ENCODE measurements around the gene CDC25A. TPM values are rescaled to one million over a fixed set of nuclear protein-coding genes. Genes with fewer than 3 reads are reported as not detected.

The CDC25A gene
- total and polyA plus RNA-seq, 2 of the 8 experiments (the other 6 are each of a cell fraction or from before 2014, with no cell fraction given), result 20.7 to 62.1 TPM

DNA sequence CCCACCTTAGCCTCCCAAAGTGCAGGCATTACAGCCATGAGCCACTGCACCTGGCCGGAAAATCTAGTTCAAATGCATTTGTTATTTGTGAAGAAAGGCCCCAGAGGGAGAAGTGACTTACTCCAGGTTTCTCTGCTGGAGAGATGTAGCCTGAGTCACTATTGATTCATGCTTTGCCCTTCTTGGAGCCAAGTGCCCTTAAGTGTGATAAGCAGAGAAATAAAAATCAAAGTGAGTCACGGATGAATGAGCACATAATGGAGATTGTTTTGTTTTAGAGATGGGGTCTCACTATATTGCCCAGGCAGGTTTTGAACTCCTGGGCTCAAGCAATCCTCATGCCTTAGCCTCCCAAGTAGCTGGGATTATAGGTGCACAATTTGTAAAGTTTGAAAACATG lies 33.1 kb downstream of the CDC25A start:
- Histone ChIP-seq H3K9me3 (ENCODE audit: insufficient read depth in 2 of 2, low read depth in 1 of 2, low read length in 1 of 2) (no peaks in the 10 kb centered on the region), H2BK12ac (ENCODE audit: low read depth, low read length) (no peak overlapping the region), H2AK5ac (ENCODE audit: low read depth, low read length) (no peak overlapping the region), H3K4me3 (ENCODE audit: extremely low read depth in 1 of 4, insufficient read depth in 2 of 4, low read depth in 3 of 4, low read length in 4 of 4) (no peak overlapping the region), H3K56ac (replicated peaks; ENCODE audit: insufficient read length, low read depth, low read length) (no peak overlapping the region), H3K14ac (ENCODE audit: insufficient read length) (no peak overlapping the region), H3K9ac (replicated peaks in 1 of 4; ENCODE audit: extremely low read depth in 1 of 4, low read depth in 3 of 4, low read length in 3 of 4) (no peak overlapping the region), H3K79me1 (ENCODE audit: low read depth, low read length) (no peaks in the 10 kb centered on the region), H2BK5ac (ENCODE audit: low read depth, low read length) (no peak overlapping the region), H2AFZ (ENCODE audit: low read length) (no peak overlapping the region), H3K23ac (ENCODE audit: insufficient read length) (no peak overlapping the region), H3K79me2 (ENCODE audit: control insufficient read depth in 1 of 2, insufficient read depth in 2 of 2, low read length in 2 of 2) (no peaks in the 10 kb centered on the region), H4K20me1 (replicated peaks in 1 of 2; ENCODE audit: control insufficient read depth in 1 of 2, insufficient read depth in 2 of 2, low read length in 2 of 2) (peaks cover 4 to 9% of the 10 kb centered on the region in 2 experiments), H2BK20ac (ENCODE audit: low read length) (no peak overlapping the region), H3K27me3 (replicated peaks in 1 of 4; ENCODE audit: control insufficient read depth in 3 of 4, extremely low read depth in 1 of 4, insufficient read depth in 3 of 4, low read length in 3 of 4) (no peaks in the 10 kb centered on the region), H4K91ac (replicated peaks; ENCODE audit: insufficient read length, low read length) (no peak overlapping the region), H2BK120ac (replicated peaks; ENCODE audit: low read depth, low read length) (no peak overlapping the region), H3K4me2 (ENCODE audit: insufficient read depth in 1 of 2, low read depth in 2 of 2, low read length in 2 of 2) (no peak overlapping the region), H3K36me3 (ENCODE audit: control insufficient read depth in 2 of 4, insufficient read depth in 4 of 4, low read length in 3 of 4) (peaks cover 7 to 30% (median 21%) of the 10 kb centered on the region in 4 experiments; a peak in 7 of 8 replicates), H4K5ac (ENCODE audit: insufficient read length, low read depth, low read length) (no peak overlapping the region), H3K23me2 (ENCODE audit: low read depth, low read length) (no peaks in the 10 kb centered on the region), H2BK15ac (ENCODE audit: low read length) (no peak overlapping the region), H3K4ac (replicated peaks; ENCODE audit: insufficient read length, low read depth, low read length) (no peak overlapping the region), H3K27ac (ENCODE audit: low read depth, low read length) (no peak overlapping the region), H3K4me1 (replicated peaks in 1 of 4; ENCODE audit: control insufficient read depth in 3 of 4, insufficient read depth in 4 of 4, low read length in 3 of 4) (no peaks in the 10 kb centered on the region; a peak in 2 of 7 replicates), H3K18ac (ENCODE audit: extremely low read depth, low read length) (no peak overlapping the region), H4K8ac (ENCODE audit: extremely low read depth, insufficient read depth, low read length) (no peak overlapping the region)
- FAIRE-seq, result no peak
- ChIA-PET POLR2A (ENCODE audit: partially characterized antibody) (interaction anchor here (0.7 kb wide), 1 partner anchor 123 kb away, joined by 3 read pairs; no protein-coding TSS in a partner anchor), CTCF (ENCODE audit: partially characterized antibody) (interaction anchor here (1.4 to 5.1 kb wide), 3 partner anchors 15 to 155 kb away, joined by 4 to 68 read pairs (median 4); no protein-coding TSS in a partner anchor)
- TF ChIP-seq EZH2 (IDR thresholded peaks at IDR 0.05; ENCODE audit: low read depth, low read length, severe bottlenecking) (no peak), CHD1 (IDR thresholded peaks at IDR 0.05; ENCODE audit: low read depth, low read length) (no peak), CEBPB (IDR thresholded peaks at IDR 0.05; ENCODE audit: low read depth, low read length) (no peak), NANOG (IDR thresholded peaks at IDR 0.05; ENCODE audit: insufficient read depth, low read depth, low read length, poor library complexity, severe bottlenecking) (no peak), SIX5 (IDR thresholded peaks at IDR 0.05; ENCODE audit: low read depth, low read length) (no peak), POLR2AphosphoS5 (IDR thresholded peaks at IDR 0.05; ENCODE audit: low read depth, low read length) (no peak), POLR2A (IDR thresholded peaks at IDR 0.05; ENCODE audit: control extremely low read depth in 1 of 2, low read depth in 2 of 2, low read length in 2 of 2) (no peak), SUZ12 (IDR thresholded peaks at IDR 0.05; ENCODE audit: low read length) (no peak), GTF2F1 (IDR thresholded peaks at IDR 0.05; ENCODE audit: borderline replicate concordance, low read depth, low read length) (no peak), EP300 (IDR thresholded peaks at IDR 0.05; ENCODE audit: borderline replicate concordance in 1 of 2, low read depth in 2 of 2, low read length in 2 of 2) (no peak), JUN (IDR thresholded peaks at IDR 0.05; ENCODE audit: low read depth, low read length) (no peak), GABPA (IDR thresholded peaks at IDR 0.05; ENCODE audit: borderline replicate concordance, insufficient read depth, low read length) (no peak), RFX5 (IDR thresholded peaks at IDR 0.05; ENCODE audit: borderline replicate concordance, low read depth, low read length) (no peak), CHD2 (IDR thresholded peaks at IDR 0.05; ENCODE audit: low read length) (no peak), NRF1 (IDR thresholded peaks at IDR 0.05; ENCODE audit: low read depth, low read length) (no peak)
- DNase-seq (ENCODE audit: low read depth in 1 of 2, low spot score in 2 of 2), result no peak
- WGBS, 2 experiments (ENCODE audit: extremely low coverage in 1 of 2, insufficient coverage in 1 of 2, insufficient read length in 1 of 2, insufficient replicate concordance in 2 of 2, low coverage in 1 of 2, low lambda C conversion rate in 2 of 2, missing lambda C conversion rate in 1 of 2), result 74% methylated on average over 2 of the region's 2 CpGs; no CpG with 5 or more reads in 1 of the 2 experiments

All from H1 (cell line).